ENCODE data around the gene CHST13.

GRCh38 chr3:126538966-126539365, 15.0 kb downstream of the CHST13 start:
- TF ChIP-seq CTCF (conservative IDR thresholded peaks at IDR 0.05; ENCODE audit: low read depth, low read length) (no peak), EZH2phosphoT487 (IDR thresholded peaks at IDR 0.05; ENCODE audit: borderline replicate concordance, low read length) (no peak)
